K562 (cell line): ENCODE measurements around the gene FRMPD2. TPM values are rescaled to one million over a fixed set of nuclear protein-coding genes. Genes with fewer than 3 reads are reported as not detected.

Source experiments
- GTF3C2 ChIP-seq: IDR thresholded peaks from 3 replicates; pipeline ENCODE4 v1.6.1; 2011; ENCODE audit warnings: borderline replicate concordance, mild to moderate bottlenecking, moderate library complexity; ENCODE audit not compliant: insufficient read length; ENCODE audit errors: extremely low read depth
- SMC3 ChIP-seq: conservative IDR thresholded peaks from 2 replicates; pipeline ENCODE4 v1.6.1; 2011; ENCODE audit warnings: low read depth, low read length, improper control_type of control experiment; ENCODE audit not compliant: insufficient read depth
- ZMIZ1 ChIP-seq, 2 experiments: fragments of 150-350 bp in 1 of 2; IDR thresholded peaks; 2 replicates each; pipeline ENCODE4 v1.6.1; 2012 to 2016; ENCODE audit warnings: low read depth in 2 of 2, low read length in 2 of 2, mild to moderate bottlenecking in 1 of 2, moderate library complexity in 1 of 2
- polyA plus RNA-seq, 8 experiments: library from polyadenylated mRNA; depleted of rRNA in 4 of 8; stranded (reverse) in 5 of 8; unstranded in 3 of 8; fragments of >200 nt; fragmentation: Nextera tagmentation in 2 of 8; fragmentation: Illumina TruSeq in 1 of 8; extraction: Ambion mirVana in 2 of 8; extraction: Trizol in 1 of 8; gene quantifications; 2 replicates each; pipeline versions ENCODE4 v1.2.1 to v1.2.3, GENCODE V29; 2011 to 2014; ENCODE audit warnings: inconsistent platforms in 1 of 8, missing spikeins in 1 of 8
- total RNA-seq, 7 experiments: library from RNA; depleted of rRNA in 6 of 7; stranded (reverse); fragments of >200 nt in 6 of 7; fragmentation: Illumina TruSeq in 2 of 7; extraction: Trizol in 2 of 7; gene quantifications; 2 replicates each; pipeline versions ENCODE4 v1.2.1 to v1.2.3, GENCODE V29; 2011 to 2021; ENCODE audit warnings: low replicate concordance in 1 of 7

FRMPD2 gene
- total and polyA plus RNA-seq, 9 of the 15 experiments (the other 6 are each of a cell fraction or from before 2014, with no cell fraction given) = 0.12 to 0.95 (median 0.33) TPM

GRCh38 chr10:48219194-48219593 lies 55.3 kb downstream of the FRMPD2 start (continued):
- TF ChIP-seq ZMIZ1 (IDR thresholded peaks at IDR 0.05; ENCODE audit: low read depth in 2 of 2, low read length in 2 of 2) (no peak), GTF3C2 (no peak), SMC3 (no peak)
